ENCODE results near the gene SMG6.

- TF ChIP-seq POLR2A (IDR thresholded peaks at IDR 0.05), result no peak
- no peak for TF ChIP-seq CTCF (IDR thresholded peaks at IDR 0.05)
Measured at GRCh38 chr17:2108170-2108569, 195.4 kb downstream of the SMG6 start.
